Upper lobe of left lung (tissue), 6 donors: ENCODE measurements around the gene SLC6A13. TPM values are rescaled to one million over a fixed set of nuclear protein-coding genes. Genes with fewer than 3 reads are reported as not detected.
A peak's percentile ranks its signal among the peaks of the same experiment; 100 is the strongest.

ENCODE experiments used
- ATAC-seq, 2 donors: fragments of 200-7000 bp; cut with Tn5 transposase; one replicate each; pipeline ENCODE4 v1.9.1; 2022; ENCODE audit warnings: mild to moderate bottlenecking in 2 of 2, moderate library complexity in 2 of 2; ENCODE audit not compliant: low FRiP score in 2 of 2
- DNase-seq, 2 donors: peaks; one replicate each; pipeline ENCODE4 v3.0.0-alpha.2; 2019 to 2020
- H3K27ac ChIP-seq, 4 donors: fragments of 200-600 bp; sonication (generic); one replicate each; pipeline ENCODE4 v1.5.1; 2016 to 2019
- H3K27me3 ChIP-seq, 4 donors: fragments of 200-600 bp; sonication (generic); one replicate each; pipeline ENCODE4 v1.5.1; 2017 to 2019
- H3K36me3 ChIP-seq, 4 donors: fragments of 200-600 bp; sonication (generic); one replicate each; pipeline ENCODE4 v1.5.1; 2016 to 2019
- H3K4me1 ChIP-seq, 4 donors: fragments of 200-600 bp; sonication (generic); one replicate each; pipeline ENCODE4 v1.5.1; 2018 to 2019
- H3K4me3 ChIP-seq, 4 donors: fragments of 200-600 bp; sonication (generic); one replicate each; pipeline ENCODE4 v1.5.1; 2017 to 2019; ENCODE audit warnings: mild to moderate bottlenecking in 2 of 4, moderate library complexity in 1 of 4
- H3K9me3 ChIP-seq, 4 donors: fragments of 200-600 bp; sonication (generic); one replicate each; pipeline ENCODE4 v1.5.1; 2018 to 2019
- CTCF ChIP-seq, 6 experiments: fragments of 450-650 bp in 4 of 6; fragments of 200-600 bp in 2 of 6; sonication (generic) in 2 of 6; IDR thresholded peaks; one replicate each; pipeline ENCODE4 v1.5.1; 2016 to 2019; ENCODE audit warnings: antibody characterized with exemption in 6 of 6
- EP300 ChIP-seq, 4 donors: sonication (generic); formaldehyde crosslinking; IDR thresholded peaks; one replicate each; pipeline ENCODE4 v1.5.1; 2017; ENCODE audit warnings: antibody characterized with exemption in 4 of 4, control low read depth in 2 of 4
- POLR2A ChIP-seq, 4 donors: fragments of 450-650 bp; IDR thresholded peaks; one replicate each; pipeline ENCODE4 v1.5.1; 2016 to 2017; ENCODE audit warnings: antibody characterized with exemption in 4 of 4, mild to moderate bottlenecking in 2 of 4
- POLR2AphosphoS5 ChIP-seq, 2 donors: sonication (generic); formaldehyde crosslinking; IDR thresholded peaks; one replicate each; pipeline ENCODE4 v1.5.1; 2017; ENCODE audit warnings: antibody characterized with exemption in 2 of 2
- WGBS, 2 donors: methylation state at CpG; one replicate each; pipeline ENCODE4 v1.1.5; 2017 to 2018; 5-methylcytosine and 5-hydroxymethylcytosine counted together
- total RNA-seq, 6 donors: library from RNA; depleted of rRNA in 4 of 6; stranded (reverse); fragments of >200 nt in 4 of 6; gene quantifications; one replicate each; pipeline versions ENCODE4 v1.1.0 to v1.2.1, GENCODE V29; 2016 to 2021
- donor health status: DM: no; HTN: no; CAD: no; lungs with moderate emphysema.
- donor health status: DM: no; HTN: yes; CAD: no; lungs with severe emphysema.

SLC6A13 gene
- total RNA-seq, 6 donors from 2014 or later, result 1.6 to 2.3 (median 2.0) TPM; not detected in 1

GRCh38 chr12:179131-179884, 83.3 kb downstream of the SLC6A13 start:
- no peaks in the 10 kb centered on the region for H3K36me3 ChIP-seq
- H3K4me1 ChIP-seq, result peaks cover 0 to 15% (median 2%) of the 10 kb centered on the region in 4 donors
- no peaks in the 10 kb centered on the region for H3K27me3 ChIP-seq
- ATAC-seq (no peak), DNase-seq (no peak)
- H3K9me3 ChIP-seq, result no peaks in the 10 kb centered on the region
- no peak overlapping the region for H3K4me3 ChIP-seq
- H3K27ac ChIP-seq, result peak overlapping the region in 2 of 4 donors; percentile 40 to 41
- TF ChIP-seq EP300 (IDR thresholded peaks at IDR 0.05), result no peak
- TF ChIP-seq CTCF (IDR thresholded peaks at IDR 0.05), result no peak
- no peak for TF ChIP-seq POLR2AphosphoS5 (IDR thresholded peaks at IDR 0.05)
- no peak for TF ChIP-seq POLR2A (IDR thresholded peaks at IDR 0.05)
- 65 to 81% methylated on average over 3 to 11 of the region's 11 CpGs for whole genome bisulfite sequencing, 2 donors

- WGBS, 2 donors, result 78 to 84% methylated on average over 3 of the region's 3 CpGs
These were observed 83.9 kb downstream of the SLC6A13 start for GRCh38 chr12:178829-179109.

GRCh38 chr12:177980-178828, 84.4 kb downstream of the SLC6A13 start:
- H3K4me1 ChIP-seq, result peaks cover 0 to 15% (median 2%) of the 10 kb centered on the region in 4 donors

More at GRCh38 chr12:178829-179109, 83.9 kb downstream of the SLC6A13 start:
- no peak for ATAC-seq
- TF ChIP-seq POLR2A (IDR thresholded peaks at IDR 0.05) (no peak), POLR2AphosphoS5 (IDR thresholded peaks at IDR 0.05) (no peak), CTCF (IDR thresholded peaks at IDR 0.05) (no peak), EP300 (IDR thresholded peaks at IDR 0.05) (no peak)
- H3K9me3 ChIP-seq, result no peaks in the 10 kb centered on the region
- H3K4me1 ChIP-seq, result peaks cover 0 to 15% (median 2%) of the 10 kb centered on the region in 4 donors
- H3K36me3 ChIP-seq, result no peaks in the 10 kb centered on the region
- no peak overlapping the region for H3K27ac ChIP-seq
- H3K4me3 ChIP-seq, result no peak overlapping the region
- no peak for DNase-seq
- no peaks in the 10 kb centered on the region for H3K27me3 ChIP-seq

GRCh38 chr12:177336-177979, 85.2 kb downstream of the SLC6A13 start:
- Histone ChIP-seq H3K4me3 (no peak overlapping the region), H3K4me1 (peaks cover 0 to 15% (median 2%) of the 10 kb centered on the region in 4 donors), H3K27ac (peak overlapping the region in 1 of 4 donors; percentile 30), H3K36me3 (no peaks in the 10 kb centered on the region), H3K27me3 (no peaks in the 10 kb centered on the region), H3K9me3 (no peaks in the 10 kb centered on the region)
- TF ChIP-seq EP300 (IDR thresholded peaks at IDR 0.05) (no peak), CTCF (IDR thresholded peaks at IDR 0.05) (no peak), POLR2A (IDR thresholded peaks at IDR 0.05) (no peak), POLR2AphosphoS5 (IDR thresholded peaks at IDR 0.05) (no peak)
- 81 to 86% methylated on average over 4 to 11 of the region's 11 CpGs for WGBS, 2 donors
- DNase-seq (no peak), ATAC-seq (no peak)

More at GRCh38 chr12:177980-178828, 84.4 kb downstream of the SLC6A13 start:
- ATAC-seq (no peak), DNase-seq (no peak)
- H3K9me3 ChIP-seq, result no peaks in the 10 kb centered on the region
- no peaks in the 10 kb centered on the region for H3K36me3 ChIP-seq
- TF ChIP-seq EP300 (IDR thresholded peaks at IDR 0.05) (no peak), POLR2A (IDR thresholded peaks at IDR 0.05) (no peak), POLR2AphosphoS5 (IDR thresholded peaks at IDR 0.05) (no peak)
- H3K27me3 ChIP-seq, result no peaks in the 10 kb centered on the region
- H3K27ac ChIP-seq, result no peak overlapping the region
- 86 to 88% methylated on average over 20 of the region's 20 CpGs for WGBS, 2 donors
- H3K4me3 ChIP-seq, result no peak overlapping the region
